Epidermal melanocyte (primary cell): Measurements from ENCODE around the gene DNAJB11.
"Not testable (repeated sequence)": the region's sequence is repeated elsewhere in the genome, so short reads cannot be mapped to it uniquely, and the experiment has no call there.

Experiments
- DNase-seq: peaks from one replicate; pipeline ENCODE4 v3.0.0; 2011; ENCODE audit warnings: low spot score; ENCODE audit not compliant: insufficient read length

The DNAJB11 gene

DNA sequence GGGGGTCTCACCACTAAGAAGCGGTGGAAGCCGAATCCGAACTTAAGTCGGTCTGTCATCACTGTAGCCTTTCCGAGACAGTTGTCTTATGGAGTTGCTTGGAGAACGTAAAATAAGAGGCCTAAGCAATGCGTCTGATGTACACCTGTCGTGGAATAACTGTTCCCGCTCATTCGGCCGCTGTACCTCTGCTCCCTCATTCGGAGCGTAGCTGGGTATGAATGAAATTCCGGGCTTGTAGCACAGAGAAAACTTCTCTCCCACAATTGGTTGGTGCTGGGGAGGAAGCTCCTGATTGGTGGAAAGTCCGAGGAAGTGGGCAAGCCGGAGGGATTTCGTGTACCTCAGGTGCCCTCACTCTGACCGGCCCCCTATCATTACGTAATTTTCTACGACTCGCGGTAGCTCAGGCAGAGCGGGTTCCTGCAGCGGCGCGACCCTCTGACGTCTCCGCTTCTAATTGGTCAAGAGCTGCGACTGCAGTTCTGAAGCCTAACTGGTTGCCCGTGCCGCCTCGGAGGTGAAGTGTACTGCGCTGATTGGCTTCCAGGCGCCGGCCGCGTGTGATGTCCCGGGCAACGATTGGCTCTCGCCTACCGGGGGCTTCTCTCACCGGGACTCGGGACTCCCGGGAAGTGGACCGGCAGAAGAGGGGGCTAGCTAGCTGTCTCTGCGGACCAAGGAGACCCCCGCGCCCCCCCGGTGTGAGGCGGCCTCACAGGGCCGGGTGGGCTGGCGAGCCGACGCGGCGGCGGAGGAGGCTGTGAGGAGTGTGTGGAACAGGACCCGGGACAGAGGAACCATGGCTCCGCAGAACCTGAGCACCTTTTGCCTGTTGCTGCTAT, at the start of gene DNAJB11:
Gene DNAJB11, plus strand, starts transcription at position 625 of the 845 bp plus-strand sequence. Its CDS starts 178 bp downstream, at position 803.
- peak; percentile 96 for DNase-seq

DNA sequence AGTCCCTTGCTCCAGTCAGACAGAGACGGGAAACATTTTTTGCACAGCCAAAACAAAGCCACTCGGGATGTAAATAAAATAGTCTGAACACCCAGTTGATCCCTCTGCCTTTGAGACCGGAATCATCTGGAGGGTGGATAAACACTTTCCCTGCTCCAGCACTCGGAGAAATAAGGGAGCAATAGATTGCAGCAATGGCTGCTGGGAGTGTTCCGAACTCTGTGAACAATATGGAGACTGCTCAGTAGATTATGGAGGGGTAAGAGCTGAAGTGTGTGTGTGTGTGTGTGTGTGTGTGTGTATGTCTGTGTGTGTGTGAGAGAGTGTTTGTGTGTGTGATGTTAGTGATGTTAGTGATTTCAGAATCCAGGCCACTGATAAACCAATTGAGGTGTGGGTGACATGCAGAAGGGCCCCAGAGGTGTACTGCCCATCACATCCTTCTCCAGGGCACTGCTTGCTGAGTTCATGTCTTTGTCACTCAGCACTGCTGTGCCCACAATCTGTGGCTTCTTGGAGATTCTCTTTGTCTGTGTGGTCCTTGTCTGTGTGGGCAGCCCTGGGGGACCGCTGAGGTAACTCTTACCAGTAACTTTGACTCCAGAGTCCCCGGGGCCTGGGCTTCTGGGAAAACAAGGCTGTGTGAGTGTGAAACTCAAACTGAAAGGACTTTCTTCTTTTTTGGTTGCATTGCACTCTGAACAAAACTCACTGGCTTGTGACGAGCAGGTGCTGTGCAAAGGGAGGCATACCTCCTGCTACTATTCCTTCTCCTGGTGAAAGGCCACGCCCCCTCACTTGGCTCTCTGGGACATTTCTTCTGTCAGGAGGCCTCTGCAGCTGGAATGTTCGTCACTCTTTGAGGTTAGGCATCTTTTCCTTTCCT, 49.3 kb upstream of the DNAJB11 start:
- no peak for DNase-seq

DNA sequence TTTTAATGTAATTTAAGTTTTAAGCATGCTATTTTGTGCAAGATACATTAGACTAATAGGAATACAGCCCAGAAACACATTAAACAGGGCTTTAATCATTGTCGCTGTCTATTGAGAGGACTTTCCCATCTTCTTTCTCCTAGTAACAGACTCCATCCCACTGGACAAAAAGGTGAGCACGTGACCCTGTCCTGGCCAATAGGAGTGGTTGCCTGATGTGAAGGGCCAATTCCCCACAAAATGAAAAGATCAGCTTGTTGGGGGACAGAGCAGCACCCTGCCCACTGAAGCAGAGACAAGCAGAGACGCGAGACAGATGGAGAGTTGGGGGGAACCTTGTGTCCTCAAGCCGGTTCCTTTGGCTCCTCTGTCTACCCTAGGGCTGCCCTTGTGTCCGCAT, 47.5 kb upstream of the DNAJB11 start:
- no peak for DNase-seq

GRCh38 chr3:186523434-186523833, 47.1 kb upstream of the DNAJB11 start:
- DNase-seq, result no peak

GRCh38 chr3:186524616-186525015, 45.9 kb upstream of the DNAJB11 start:
- no peak for DNase-seq

- no peak for DNase-seq
Measured at GRCh38 chr3:186525369-186526255, 44.9 kb upstream of the DNAJB11 start.

GRCh38 chr3:186526256-186526606, 44.3 kb upstream of the DNAJB11 start:
- DNase-seq, result no peak

- no peak for DNase-seq
Measured at GRCh38 chr3:186529201-186529999, 41.1 kb upstream of the DNAJB11 start.

- no peak for DNase-seq
Measured at GRCh38 chr3:186530415-186530814, 40.1 kb upstream of the DNAJB11 start.

DNA sequence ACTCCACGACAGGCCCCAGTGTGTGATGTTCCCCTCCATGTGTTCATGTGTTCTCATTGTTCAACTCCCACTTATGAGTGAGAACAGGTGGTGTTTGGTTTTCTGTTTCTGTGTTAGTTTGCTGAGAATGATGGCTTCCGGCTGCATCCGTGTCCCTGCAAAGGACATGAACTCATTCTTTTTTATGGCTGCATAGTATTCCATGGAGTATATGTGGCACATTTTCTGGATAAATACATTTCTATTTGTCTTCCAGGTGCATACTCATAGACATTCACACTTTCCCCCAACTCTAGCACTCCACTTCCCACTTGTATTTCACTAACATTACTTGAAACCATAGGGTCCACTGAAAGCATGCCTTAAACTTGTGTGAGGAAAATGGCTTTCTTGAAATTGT, 38.8 kb upstream of the DNAJB11 start:
- DNase-seq, result not testable (repeated sequence)

DNA sequence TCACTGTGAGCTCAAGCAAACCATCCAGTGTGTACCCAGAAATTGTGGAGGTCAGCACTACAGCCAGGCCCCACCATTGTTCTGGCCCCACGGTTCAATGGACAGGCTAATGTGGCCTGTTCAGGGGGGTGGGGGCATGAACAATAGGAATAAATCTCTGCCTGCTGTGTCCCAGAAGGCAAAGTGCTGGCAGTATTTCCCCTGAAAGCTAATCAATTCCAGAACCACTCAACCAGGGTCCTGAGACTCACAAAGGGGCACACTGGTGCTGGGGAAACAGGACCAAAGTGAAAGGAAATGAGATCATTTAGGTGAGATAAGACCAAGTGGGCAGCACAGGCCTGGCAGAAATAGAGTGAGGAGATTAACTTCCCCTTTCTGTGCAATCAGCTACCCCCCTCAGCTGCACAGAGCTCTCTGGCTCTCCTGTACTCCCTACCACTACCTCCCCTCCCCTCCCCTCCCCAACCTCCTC, 37.9 kb upstream of the DNAJB11 start:
- no peak for DNase-seq

GRCh38 chr3:186534113-186534669, 36.3 kb upstream of the DNAJB11 start:
- no peak for DNase-seq

DNA sequence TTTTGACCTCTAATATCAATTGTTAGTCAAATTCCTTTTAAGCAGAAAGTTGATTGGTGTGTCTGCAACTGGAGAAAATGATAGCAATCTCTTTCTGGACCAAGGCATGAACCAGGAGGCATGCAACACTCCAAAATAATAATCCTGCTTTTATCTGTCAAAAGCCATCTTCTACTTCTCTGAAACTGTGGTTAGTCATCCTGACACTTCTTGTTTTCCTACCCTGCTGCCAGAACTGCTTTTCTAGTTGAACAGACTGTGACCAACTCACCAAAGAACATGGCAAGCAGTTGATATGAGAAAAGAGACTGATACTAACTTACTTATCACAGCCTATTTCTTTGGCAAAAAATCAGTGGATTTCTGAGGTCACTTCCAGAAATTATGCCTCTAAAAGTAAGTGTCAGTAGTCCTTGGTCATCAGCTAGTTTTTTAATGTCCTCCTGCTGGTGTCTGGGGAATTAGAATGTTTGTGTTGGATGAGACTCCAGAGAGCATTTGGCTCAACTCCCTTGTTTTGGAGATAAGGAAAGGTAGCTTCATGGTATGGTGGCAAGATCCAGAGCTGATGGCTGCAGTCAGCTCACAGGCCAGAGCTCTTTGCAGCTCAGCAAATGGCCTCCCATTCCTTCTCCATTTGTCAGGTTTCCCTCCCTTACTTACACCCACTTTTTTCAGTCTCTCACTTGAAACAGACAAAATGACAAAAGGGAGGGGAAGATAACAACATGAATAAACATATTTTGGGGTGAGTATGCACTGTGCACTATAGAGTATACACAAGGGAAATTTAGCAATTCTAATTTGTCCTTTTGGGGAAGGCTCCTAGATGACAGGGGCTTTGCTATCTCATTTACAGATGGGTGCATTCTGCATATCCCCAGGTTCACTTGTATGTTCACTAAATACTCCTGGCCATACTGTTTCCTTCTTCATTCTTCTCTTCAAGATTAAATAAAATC, 33.4 kb upstream of the DNAJB11 start:
- no peak for DNase-seq

- DNase-seq, result no peak
Measured at GRCh38 chr3:186538779-186539178, 31.7 kb upstream of the DNAJB11 start.

DNA sequence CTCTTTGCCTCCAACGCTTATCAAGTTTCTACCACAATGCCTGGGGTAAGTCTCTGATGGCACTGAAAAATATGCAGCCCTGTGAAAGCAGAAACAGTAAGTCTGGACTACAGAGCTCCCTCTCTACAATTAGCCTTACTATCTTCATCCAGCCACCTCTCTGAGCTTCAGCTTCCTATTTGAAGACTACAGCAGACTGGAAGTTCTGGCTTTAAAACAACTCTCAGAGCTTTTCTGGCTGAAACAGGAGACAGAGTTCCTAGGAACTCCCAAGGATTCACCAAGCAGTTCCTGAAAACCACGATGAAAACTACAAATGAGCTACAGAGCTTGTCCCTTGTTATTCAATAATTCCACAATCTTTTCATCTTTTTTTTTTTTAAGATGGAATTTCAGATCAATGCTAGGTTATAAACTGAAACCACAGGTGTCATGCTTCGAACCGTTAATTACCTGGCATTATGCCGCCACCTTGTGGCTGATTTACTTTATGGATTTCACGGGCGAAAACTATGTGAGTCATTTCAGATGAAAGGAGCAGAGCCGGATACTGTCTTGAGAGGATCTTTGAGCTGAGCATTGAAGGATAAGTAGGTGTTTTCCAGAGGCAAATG, 30.2 kb upstream of the DNAJB11 start:
- peak; percentile 44 for DNase-seq

DNA sequence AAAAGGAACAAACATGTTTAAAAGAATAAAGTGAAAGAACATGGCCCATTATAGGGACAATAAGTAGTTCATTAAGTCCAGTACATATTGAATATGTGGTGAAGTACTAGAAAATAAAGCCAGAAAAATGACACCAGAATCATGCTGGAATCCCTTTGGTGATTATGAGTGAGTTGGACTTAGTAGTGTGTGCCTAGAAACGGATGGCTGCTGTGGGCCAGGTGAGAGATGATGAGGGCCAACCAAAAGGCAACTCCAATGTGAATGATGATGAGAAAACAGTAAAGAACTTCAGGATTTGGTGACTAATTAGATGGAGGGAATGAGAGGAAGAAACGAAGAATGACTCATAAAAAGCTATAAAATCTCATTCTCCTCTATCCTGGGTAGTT, 29.7 kb upstream of the DNAJB11 start:
- no peak for DNase-seq

DNA sequence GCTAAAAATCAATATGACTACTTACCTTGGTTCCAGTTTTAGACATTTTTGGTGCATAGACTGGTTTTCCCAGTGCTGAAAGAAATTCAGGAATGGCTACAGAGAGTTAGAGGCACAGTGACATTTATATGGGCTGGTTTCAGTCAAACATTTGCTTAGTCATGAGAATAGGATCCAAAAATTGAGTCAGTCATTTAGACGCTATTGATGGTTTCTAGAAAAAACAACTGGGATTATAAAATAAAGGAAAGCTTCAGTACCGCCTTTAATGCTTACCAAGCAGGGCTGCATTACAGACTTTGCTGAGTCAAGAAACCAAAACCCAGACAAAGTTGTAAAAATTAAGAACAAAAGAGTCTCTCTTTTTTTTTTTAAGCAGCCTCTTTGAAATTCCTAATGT, 26.2 kb upstream of the DNAJB11 start, which contains the start of gene CRYGS:
Gene CRYGS, minus strand, starts transcription at position 100 of the 400 bp plus-strand sequence. Its CDS starts 54 bp downstream, at position 46.
- no peak for DNase-seq

- DNase-seq, result no peak
Measured at GRCh38 chr3:186549497-186549896, 21.0 kb upstream of the DNAJB11 start.
